HG03025 (cell line): ENCODE data around the gene LRBA.
"Not testable (repeated sequence)": the region's sequence is repeated elsewhere in the genome, so short reads cannot be mapped to it uniquely, and the experiment has no call there.

ENCODE experiments used
- ATAC-seq: cut with Tn5 transposase; IDR thresholded peaks from one replicate; pipeline ENCODE4 v1.9.1; 2021; ENCODE audit warnings: mild to moderate bottlenecking, moderate library complexity; ENCODE audit not compliant: unreplicated experiment, low FRiP score

The LRBA gene

GRCh38 chr4:150580306-150580705 lies 434.8 kb downstream of the LRBA start:
- ATAC-seq, result no peak

GRCh38 chr4:150579551-150580234 lies 435.4 kb downstream of the LRBA start:
- no peak for ATAC-seq

GRCh38 chr4:150578745-150579501 lies 436.2 kb downstream of the LRBA start:
- no peak for ATAC-seq

- no peak for ATAC-seq
These were observed 437.3 kb downstream of the LRBA start for GRCh38 chr4:150577796-150578195.

- no peak for ATAC-seq
These were observed 440.4 kb downstream of the LRBA start for GRCh38 chr4:150574678-150575077.

- no peak for ATAC-seq
These were observed 441.6 kb downstream of the LRBA start for GRCh38 chr4:150573534-150573933.

- ATAC-seq, result no peak
These were observed 442.2 kb downstream of the LRBA start for GRCh38 chr4:150572704-150573504.

- no peak for ATAC-seq
These were observed 444.2 kb downstream of the LRBA start for GRCh38 chr4:150570862-150571261.

- ATAC-seq, result no peak
These were observed 445.0 kb downstream of the LRBA start for GRCh38 chr4:150569998-150570535.

- ATAC-seq, result no peak
These were observed 445.6 kb downstream of the LRBA start for GRCh38 chr4:150569384-150569987.

- no peak for ATAC-seq
These were observed 448.0 kb downstream of the LRBA start for GRCh38 chr4:150567070-150567469.

GRCh38 chr4:150564967-150565366 lies 450.1 kb downstream of the LRBA start:
- not testable (repeated sequence) for ATAC-seq

GRCh38 chr4:150562751-150563150 lies 452.3 kb downstream of the LRBA start:
- no peak for ATAC-seq

GRCh38 chr4:150562250-150562649 lies 452.8 kb downstream of the LRBA start:
- ATAC-seq, result no peak

GRCh38 chr4:150561143-150561737 lies 453.8 kb downstream of the LRBA start:
- no peak for ATAC-seq

- not testable (repeated sequence) for ATAC-seq
These were observed 457.3 kb downstream of the LRBA start for GRCh38 chr4:150557811-150558210.

GRCh38 chr4:150547154-150547838 lies 467.8 kb downstream of the LRBA start:
- no peak for ATAC-seq

- no peak for ATAC-seq
These were observed 468.8 kb downstream of the LRBA start for GRCh38 chr4:150546286-150546685.

- ATAC-seq, result no peak
These were observed 472.0 kb downstream of the LRBA start for GRCh38 chr4:150543042-150543441.

GRCh38 chr4:150541681-150542080 lies 473.4 kb downstream of the LRBA start:
- no peak for ATAC-seq
